ENCODE data around the gene SORCS1.

DNA sequence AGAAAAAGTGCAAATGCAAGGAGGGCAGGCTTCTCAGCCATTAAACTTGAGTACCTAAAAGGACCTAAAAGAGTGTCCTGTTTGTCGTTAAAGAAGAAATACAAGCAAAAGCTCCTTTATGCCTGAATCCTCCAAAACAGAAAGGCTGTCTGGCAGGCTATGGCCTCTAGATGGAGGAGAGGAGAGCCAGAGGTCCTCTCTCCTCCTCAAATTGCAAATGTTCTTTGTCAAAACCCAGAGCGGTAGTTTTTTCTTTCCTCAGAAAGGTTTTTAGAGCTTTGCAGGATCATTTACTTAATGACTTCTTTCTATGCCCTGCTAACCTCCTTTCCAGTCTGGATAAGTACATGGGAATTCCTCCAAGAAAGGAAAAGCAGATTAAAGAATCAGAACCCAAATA is 1.9 kb upstream of the SORCS1 start:
- TF ChIP-seq, protein P1, sequence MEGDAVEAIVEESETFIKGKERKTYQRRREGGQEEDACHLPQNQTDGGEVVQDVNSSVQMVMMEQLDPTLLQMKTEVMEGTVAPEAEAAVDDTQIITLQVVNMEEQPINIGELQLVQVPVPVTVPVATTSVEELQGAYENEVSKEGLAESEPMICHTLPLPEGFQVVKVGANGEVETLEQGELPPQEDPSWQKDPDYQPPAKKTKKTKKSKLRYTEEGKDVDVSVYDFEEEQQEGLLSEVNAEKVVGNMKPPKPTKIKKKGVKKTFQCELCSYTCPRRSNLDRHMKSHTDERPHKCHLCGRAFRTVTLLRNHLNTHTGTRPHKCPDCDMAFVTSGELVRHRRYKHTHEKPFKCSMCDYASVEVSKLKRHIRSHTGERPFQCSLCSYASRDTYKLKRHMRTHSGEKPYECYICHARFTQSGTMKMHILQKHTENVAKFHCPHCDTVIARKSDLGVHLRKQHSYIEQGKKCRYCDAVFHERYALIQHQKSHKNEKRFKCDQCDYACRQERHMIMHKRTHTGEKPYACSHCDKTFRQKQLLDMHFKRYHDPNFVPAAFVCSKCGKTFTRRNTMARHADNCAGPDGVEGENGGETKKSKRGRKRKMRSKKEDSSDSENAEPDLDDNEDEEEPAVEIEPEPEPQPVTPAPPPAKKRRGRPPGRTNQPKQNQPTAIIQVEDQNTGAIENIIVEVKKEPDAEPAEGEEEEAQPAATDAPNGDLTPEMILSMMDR (IDR thresholded peaks at IDR 0.05): no peak
- no peak for TF ChIP-seq POLR2A (IDR thresholded peaks at IDR 0.05)
